Measurements from ENCODE around the gene SPG21.

The SPG21 gene

DNA sequence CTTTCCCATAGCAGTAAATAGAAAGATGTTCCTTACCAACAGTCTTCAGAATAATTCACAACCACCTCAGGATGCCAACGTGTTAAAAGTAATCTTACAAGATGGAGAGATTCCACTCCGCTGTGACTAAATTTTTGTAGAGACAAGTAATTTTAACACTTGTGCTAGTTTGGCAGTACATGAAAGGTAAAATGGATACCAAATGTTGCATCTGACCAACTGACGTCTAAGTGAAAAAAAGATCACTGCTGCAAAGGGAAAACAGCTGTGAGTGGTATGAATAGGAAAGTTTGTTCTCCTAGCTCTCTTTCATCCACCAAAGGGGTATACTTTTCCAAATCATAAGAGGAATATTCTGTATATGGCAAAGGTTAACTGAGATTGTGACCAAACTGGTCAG is 2.6 kb downstream of the SPG21 start:
- TF ChIP-seq POLR2AphosphoS5 (IDR thresholded peaks at IDR 0.05; ENCODE audit: low read depth, low read length) (no peak), TAF1 (IDR thresholded peaks at IDR 0.05; ENCODE audit: borderline replicate concordance, low read depth, low read length) (no peak), POLR2A (IDR thresholded peaks at IDR 0.05; ENCODE audit: low read depth, low read length) (no peak)
- FAIRE-seq (no peak), DNase-seq (ENCODE audit: insufficient read length) (no peak)

DNA sequence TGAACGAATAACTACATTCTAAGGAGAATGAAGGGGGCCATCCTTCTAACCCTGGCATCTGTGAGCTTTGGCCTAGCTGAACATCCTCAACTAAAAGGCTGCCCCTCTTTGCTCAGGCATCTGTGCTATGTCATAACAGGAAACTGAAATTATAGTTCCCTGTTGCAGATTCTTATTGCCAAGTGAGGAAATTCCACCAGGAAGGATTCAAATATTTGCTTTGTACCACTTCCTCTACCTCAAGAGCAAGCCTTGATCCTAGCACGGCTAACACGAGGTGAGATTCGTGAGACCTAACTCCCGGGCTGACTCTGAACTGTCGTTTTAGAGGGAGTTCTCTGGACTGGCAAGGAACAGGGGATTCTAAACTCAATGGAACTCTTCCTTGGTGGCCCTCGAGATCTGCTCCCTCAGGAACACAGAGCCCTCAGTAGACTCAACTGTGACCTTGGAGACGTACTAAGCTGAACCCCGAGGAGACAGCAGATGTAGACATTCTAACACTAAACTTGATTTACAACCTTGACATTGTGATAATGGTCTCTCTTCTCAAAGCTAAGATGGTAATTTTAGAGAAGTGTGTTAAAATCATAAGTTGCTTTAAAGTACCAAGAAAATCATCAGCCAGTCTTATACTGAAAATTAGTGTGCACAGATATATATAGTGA is 4.2 kb downstream of the SPG21 start:
- DNase-seq (ENCODE audit: insufficient read length) (no peak), FAIRE-seq (no peak)

DNA sequence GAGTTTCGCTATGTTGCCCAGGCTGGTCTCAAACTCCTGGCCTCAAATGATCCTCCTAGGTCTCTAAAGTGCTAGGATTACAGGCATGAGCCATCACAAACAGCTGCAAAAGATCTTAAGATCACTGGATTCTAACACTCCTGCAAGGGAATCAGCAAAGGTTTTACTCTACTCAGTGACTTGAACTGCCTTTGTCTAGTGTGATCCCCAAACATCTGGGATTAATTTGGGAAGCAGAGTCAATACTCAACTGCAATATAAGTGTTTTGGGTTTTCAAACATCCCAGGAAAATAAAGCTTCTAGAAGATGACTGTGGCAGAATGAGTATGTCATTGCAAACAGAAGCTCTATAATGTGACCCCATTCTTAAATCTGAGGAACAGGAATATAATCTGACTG is 7.2 kb downstream of the SPG21 start:
- DNase-seq (ENCODE audit: insufficient read length) (no peak), FAIRE-seq (no peak)
- TF ChIP-seq POLR2A (IDR thresholded peaks at IDR 0.05; ENCODE audit: low read depth, low read length) (no peak), POLR2AphosphoS5 (IDR thresholded peaks at IDR 0.05; ENCODE audit: low read depth, low read length) (no peak), TAF1 (IDR thresholded peaks at IDR 0.05; ENCODE audit: borderline replicate concordance, low read depth, low read length) (no peak)

More for the DNA sequence above, 4.2 kb downstream of the SPG21 start:
- TF ChIP-seq POLR2AphosphoS5 (IDR thresholded peaks at IDR 0.05; ENCODE audit: low read depth, low read length) (no peak), POLR2A (IDR thresholded peaks at IDR 0.05; ENCODE audit: low read depth, low read length) (no peak), TAF1 (IDR thresholded peaks at IDR 0.05; ENCODE audit: borderline replicate concordance, low read depth, low read length) (no peak)

- DNase-seq (ENCODE audit: insufficient read length) (no peak), FAIRE-seq (no peak)
- TF ChIP-seq POLR2A (IDR thresholded peaks at IDR 0.05; ENCODE audit: low read depth, low read length) (no peak), TAF1 (IDR thresholded peaks at IDR 0.05; ENCODE audit: borderline replicate concordance, low read depth, low read length) (no peak)
Observed at GRCh38 chr15:64981812-64982431, 7.8 kb downstream of the SPG21 start.

DNA sequence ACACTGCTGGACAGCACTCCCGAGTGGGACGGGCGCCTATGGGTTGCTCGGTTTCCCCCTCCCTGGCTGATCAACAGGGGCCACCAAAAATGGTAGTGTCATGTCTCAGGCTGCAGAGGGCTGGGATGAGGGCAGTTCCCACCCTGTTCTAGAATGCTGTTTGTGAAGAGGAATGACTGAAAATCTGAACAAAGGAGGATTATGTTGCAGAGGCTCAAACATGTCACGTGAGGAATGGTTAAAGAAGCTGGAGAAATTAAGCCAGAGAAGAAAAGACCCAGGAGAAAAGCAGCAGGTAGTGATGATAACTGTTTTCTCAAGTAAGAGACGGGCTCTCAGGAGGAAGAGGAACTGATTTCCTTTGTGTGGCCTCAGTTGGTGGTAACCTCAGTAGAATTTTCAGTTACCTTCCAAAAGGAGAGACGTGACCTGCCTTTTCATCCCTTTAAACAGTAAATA is 10.4 kb downstream of the SPG21 start:
- no peak for FAIRE-seq
- DNase-seq (ENCODE audit: insufficient read length): no peak
- TF ChIP-seq TAF1 (IDR thresholded peaks at IDR 0.05; ENCODE audit: borderline replicate concordance, low read depth, low read length) (no peak), POLR2AphosphoS5 (IDR thresholded peaks at IDR 0.05; ENCODE audit: low read depth, low read length) (no peak), POLR2A (IDR thresholded peaks at IDR 0.05; ENCODE audit: low read depth, low read length) (no peak)

GRCh38 chr15:64975390-64975789 is 14.3 kb downstream of the SPG21 start:
- TF ChIP-seq POLR2A (IDR thresholded peaks at IDR 0.05; ENCODE audit: low read depth, low read length): no peak
- TF ChIP-seq POLR2AphosphoS5 (IDR thresholded peaks at IDR 0.05; ENCODE audit: low read depth, low read length): no peak
- no peak for TF ChIP-seq TAF1 (IDR thresholded peaks at IDR 0.05; ENCODE audit: borderline replicate concordance, low read depth, low read length)
- DNase-seq (ENCODE audit: insufficient read length): no peak
- no peak for FAIRE-seq

DNA sequence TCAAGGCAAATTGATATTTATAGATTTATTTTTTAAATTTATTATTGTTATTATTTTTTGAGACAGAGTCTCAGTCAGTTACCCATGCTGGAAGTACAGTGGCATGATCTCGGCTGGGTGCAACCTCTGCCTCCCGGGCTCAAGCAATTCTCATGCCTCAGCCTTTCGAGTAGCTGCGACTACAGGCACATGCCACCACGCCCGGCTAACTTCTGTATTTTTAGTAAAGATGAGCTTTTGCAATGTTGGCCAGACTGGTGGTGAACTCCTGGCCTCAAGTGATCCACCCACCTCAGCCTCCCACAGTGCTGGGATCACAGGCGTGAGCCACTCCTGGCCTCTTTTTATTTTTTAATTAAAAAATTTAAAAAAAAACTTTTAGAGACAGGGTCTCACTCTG is 19.0 kb downstream of the SPG21 start:
- no peak for TF ChIP-seq TAF1 (IDR thresholded peaks at IDR 0.05; ENCODE audit: borderline replicate concordance, low read depth, low read length)
- no peak for TF ChIP-seq POLR2AphosphoS5 (IDR thresholded peaks at IDR 0.05; ENCODE audit: low read depth, low read length)
- TF ChIP-seq POLR2A (IDR thresholded peaks at IDR 0.05; ENCODE audit: low read depth, low read length): no peak
- no peak for DNase-seq (ENCODE audit: insufficient read length)
- FAIRE-seq: no peak

DNA sequence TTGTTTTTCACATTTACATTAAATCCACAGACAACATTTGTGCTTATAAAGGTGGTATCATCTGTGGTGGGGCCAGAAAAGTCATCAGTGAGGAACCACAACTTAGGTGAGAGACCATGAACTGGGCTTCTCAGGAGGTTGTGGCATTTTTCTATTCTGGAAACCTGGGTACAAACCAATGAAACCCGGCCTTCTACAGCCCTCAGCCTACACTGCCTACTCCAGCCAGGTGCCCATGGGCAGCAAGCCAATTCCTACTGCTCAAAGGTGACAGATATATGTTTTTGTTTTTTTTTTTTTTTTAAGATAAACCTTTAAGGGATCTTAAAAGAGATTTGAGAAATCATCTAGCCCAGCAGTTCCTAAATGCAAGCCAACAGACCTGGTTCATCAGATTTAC is 20.3 kb downstream of the SPG21 start:
- DNase-seq (ENCODE audit: insufficient read length) (no peak), FAIRE-seq (no peak)
- no peak for TF ChIP-seq TAF1 (IDR thresholded peaks at IDR 0.05; ENCODE audit: borderline replicate concordance, low read depth, low read length)
- no peak for TF ChIP-seq POLR2AphosphoS5 (IDR thresholded peaks at IDR 0.05; ENCODE audit: low read depth, low read length)
- TF ChIP-seq POLR2A (IDR thresholded peaks at IDR 0.05; ENCODE audit: low read depth, low read length): no peak

- no peak for DNase-seq (ENCODE audit: insufficient read length)
- no peak for FAIRE-seq
- TF ChIP-seq POLR2A (IDR thresholded peaks at IDR 0.05; ENCODE audit: low read depth, low read length) (no peak), TAF1 (IDR thresholded peaks at IDR 0.05; ENCODE audit: borderline replicate concordance, low read depth, low read length) (no peak), POLR2AphosphoS5 (IDR thresholded peaks at IDR 0.05; ENCODE audit: low read depth, low read length) (no peak)
Observed at GRCh38 chr15:64961013-64961412, 28.7 kb downstream of the SPG21 start.

- FAIRE-seq: no peak
- TF ChIP-seq POLR2A (IDR thresholded peaks at IDR 0.05; ENCODE audit: low read depth, low read length): no peak
- TF ChIP-seq TAF1 (IDR thresholded peaks at IDR 0.05; ENCODE audit: borderline replicate concordance, low read depth, low read length): no peak
- TF ChIP-seq POLR2AphosphoS5 (IDR thresholded peaks at IDR 0.05; ENCODE audit: low read depth, low read length): no peak
- DNase-seq (ENCODE audit: insufficient read length): no peak
Observed at GRCh38 chr15:64960153-64960552, 29.6 kb downstream of the SPG21 start.

- no peak for DNase-seq (ENCODE audit: insufficient read length)
- no peak for FAIRE-seq
- no peak for TF ChIP-seq POLR2A (IDR thresholded peaks at IDR 0.05; ENCODE audit: low read depth, low read length)
Observed at GRCh38 chr15:64959128-64959527, 30.6 kb downstream of the SPG21 start.

GRCh38 chr15:64954395-64954794 is 35.3 kb downstream of the SPG21 start:
- TF ChIP-seq POLR2AphosphoS5 (IDR thresholded peaks at IDR 0.05; ENCODE audit: low read depth, low read length) (no peak), TAF1 (IDR thresholded peaks at IDR 0.05; ENCODE audit: borderline replicate concordance, low read depth, low read length) (no peak)
- FAIRE-seq (no peak), DNase-seq (ENCODE audit: insufficient read length) (no peak)
